NCI-H146 treated with DMSO at 0.1 percent for 48 hours (cell line): ENCODE measurements around the gene RDH11.

Experiments used
- DNase-seq: peaks from one replicate; lab custom pipeline; 2025; ENCODE audit not compliant: unreplicated experiment; lab: John Stamatoyannopoulos, UW

The RDH11 gene

DNA sequence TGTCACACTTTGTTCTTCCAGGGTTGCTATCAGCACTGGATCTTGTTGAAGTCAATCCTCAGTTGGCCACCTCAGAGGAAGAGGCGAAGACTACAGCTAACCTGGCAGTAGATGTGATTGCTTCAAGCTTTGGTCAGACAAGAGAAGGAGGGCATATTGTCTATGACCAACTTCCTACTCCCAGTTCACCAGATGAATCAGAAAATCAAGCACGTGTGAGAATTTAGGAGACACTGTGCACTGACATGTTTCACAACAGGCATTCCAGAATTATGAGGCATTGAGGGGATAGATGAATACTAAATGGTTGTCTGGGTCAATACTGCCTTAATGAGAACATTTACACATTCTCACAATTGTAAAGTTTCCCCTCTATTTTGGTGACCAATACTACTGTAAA is 44.9 kb downstream of the RDH11 start:
- no peak for DNase-seq

GRCh38 chr14:67650151-67650550 is 45.4 kb downstream of the RDH11 start:
- no peak for DNase-seq

GRCh38 chr14:67646131-67646530 is 49.4 kb downstream of the RDH11 start:
- DNase-seq = no peak

DNA sequence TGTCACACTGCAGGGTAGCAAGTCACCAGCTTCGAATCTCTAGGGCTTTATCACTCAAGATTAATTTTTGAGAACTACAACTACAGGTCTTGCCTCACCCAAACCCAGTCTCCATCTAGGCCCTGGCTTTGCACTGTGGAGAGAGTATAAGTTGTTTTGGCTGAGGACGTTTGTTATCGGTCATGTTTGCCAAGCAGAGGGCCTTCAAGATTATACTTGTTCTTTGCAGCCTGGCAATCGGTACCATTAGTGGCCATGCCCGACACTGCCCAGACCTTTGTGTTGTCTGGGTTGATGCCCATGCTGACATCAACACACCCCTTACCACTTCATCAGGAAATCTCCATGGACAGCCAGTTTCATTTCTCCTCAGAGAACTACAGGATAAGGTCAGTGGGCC is 50.1 kb downstream of the RDH11 start:
- DNase-seq = no peak

GRCh38 chr14:67644428-67644827 is 51.1 kb downstream of the RDH11 start:
- DNase-seq = no peak

GRCh38 chr14:67643713-67644112 is 51.9 kb downstream of the RDH11 start:
- no peak for DNase-seq

DNA sequence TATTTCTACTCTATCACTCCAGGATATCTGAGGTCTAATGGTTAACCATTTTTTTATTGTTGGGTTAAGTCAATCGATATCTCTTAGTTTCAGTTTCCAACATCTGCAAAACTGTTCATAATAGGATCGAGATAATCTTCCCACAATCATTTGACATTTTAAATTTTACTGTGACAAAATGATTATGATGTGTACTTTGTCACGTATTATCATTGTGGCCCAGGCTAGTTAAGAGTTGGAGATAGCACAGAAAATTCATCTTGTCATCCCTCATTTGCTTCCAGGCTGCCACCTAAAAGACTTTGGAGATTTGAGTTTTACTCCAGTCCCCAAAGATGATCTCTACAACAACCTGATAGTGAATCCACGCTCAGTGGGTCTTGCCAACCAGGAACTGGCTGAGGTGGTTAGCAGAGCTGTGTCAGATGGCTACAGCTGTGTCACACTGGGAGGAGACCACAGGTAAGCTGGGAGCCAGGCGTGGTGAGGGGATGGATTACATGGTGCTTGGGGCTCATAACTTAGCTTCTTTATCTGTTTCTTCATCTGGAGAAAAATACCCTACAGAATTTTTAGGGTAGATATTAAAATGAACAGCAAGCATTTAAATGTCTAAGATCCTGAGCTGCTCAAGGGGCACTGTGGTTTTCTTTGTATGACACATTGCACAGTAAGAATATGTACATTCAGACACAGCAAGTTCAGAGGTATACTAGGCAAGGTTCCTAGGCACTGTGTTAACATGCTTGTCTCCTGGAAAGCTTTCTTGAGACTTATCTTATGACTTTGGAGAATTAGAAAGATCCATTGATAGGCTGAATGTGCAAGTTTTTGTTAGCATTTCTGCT is 53.4 kb downstream of the RDH11 start:
- no peak for DNase-seq

GRCh38 chr14:67641480-67641879 is 54.1 kb downstream of the RDH11 start:
- no peak for DNase-seq

- DNase-seq = no peak
Observed at GRCh38 chr14:67638642-67639041, 56.9 kb downstream of the RDH11 start.

DNA sequence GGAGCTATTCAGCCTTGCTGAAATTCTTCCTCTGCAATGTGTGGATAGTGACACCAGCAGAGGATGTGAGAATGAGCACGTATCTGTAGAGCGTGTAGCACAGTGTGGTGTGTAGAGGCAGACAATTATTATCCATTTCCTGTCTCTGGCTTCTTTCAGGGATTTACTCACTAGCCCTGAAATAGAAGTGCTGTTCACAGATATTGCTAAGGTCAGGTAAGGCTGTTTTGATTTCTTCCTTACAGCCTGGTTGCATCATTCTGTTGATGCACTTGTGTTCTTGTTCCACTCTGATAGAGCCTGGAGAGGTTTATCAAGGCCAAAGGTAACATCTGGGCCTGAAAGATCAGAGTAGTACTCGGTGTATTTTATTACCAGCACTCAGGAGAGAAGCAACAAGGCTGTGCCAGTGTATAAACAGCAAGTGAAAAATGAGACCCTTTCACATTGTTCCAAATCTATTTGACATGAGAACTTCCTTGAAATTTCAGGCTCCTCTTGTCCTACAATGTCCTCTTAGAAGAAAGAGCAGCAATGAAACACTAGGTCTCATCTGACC is 59.1 kb downstream of the RDH11 start:
- no peak for DNase-seq

DNA sequence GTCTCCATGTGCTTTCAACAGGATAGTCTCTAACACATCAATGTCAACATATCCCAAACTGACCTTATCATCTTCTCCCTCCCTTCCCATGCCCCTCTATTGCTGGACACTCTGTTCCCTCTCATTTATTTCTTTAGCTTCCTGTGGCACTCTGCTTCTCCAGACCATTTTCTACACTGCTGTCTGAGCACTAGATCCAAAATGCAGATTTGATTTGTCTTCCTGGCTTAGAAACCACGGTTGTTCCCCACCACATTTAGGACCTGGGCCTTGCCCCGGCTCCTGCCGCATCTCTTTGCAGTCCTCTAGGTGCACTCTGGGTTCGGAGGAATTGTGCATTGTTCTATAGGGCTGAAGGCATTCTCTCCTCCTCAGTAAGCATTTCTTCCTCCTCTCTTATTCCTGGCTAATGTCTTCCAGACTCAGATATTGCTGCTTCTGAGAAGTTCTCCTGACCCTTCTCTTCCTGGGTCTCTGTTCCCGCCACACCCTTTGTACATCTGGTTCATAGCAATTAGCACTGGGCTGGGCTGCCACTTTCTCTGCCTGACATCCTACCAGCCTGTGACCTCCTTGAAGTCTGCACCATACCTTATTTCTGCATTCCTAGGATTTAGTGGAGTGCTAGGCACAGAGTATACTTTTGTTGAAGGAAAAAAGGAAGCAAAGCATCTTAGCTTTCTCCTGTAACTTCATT is 62.0 kb downstream of the RDH11 start:
- no peak for DNase-seq

GRCh38 chr14:67630938-67631337 is 64.6 kb downstream of the RDH11 start:
- DNase-seq = no peak

DNA sequence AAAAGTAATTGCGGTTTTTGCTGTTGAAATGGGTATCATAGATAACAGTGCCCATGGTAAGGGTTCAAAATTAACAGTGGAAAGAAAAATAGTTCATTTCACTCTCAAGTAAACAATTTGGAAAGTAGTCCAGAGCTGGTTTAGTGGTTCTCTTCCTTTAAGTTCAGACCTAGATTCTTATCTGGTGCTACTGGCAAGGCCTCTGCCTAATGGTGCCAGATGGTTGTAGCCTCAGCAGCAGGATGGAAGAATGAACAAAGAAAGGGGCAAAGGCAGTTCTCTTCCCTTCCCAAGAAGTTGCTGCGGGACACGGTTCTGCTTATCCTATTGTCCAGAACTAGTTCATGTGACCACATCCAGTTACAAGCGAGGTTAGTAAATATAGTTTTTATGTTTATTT is 65.4 kb downstream of the RDH11 start:
- no peak for DNase-seq

- no peak for DNase-seq
Observed at GRCh38 chr14:67627519-67627918, 68.0 kb downstream of the RDH11 start.
